ENCODE data around the gene TIPARP.

TIPARP gene, protein sequence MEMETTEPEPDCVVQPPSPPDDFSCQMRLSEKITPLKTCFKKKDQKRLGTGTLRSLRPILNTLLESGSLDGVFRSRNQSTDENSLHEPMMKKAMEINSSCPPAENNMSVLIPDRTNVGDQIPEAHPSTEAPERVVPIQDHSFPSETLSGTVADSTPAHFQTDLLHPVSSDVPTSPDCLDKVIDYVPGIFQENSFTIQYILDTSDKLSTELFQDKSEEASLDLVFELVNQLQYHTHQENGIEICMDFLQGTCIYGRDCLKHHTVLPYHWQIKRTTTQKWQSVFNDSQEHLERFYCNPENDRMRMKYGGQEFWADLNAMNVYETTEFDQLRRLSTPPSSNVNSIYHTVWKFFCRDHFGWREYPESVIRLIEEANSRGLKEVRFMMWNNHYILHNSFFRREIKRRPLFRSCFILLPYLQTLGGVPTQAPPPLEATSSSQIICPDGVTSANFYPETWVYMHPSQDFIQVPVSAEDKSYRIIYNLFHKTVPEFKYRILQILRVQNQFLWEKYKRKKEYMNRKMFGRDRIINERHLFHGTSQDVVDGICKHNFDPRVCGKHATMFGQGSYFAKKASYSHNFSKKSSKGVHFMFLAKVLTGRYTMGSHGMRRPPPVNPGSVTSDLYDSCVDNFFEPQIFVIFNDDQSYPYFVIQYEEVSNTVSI

DNA sequence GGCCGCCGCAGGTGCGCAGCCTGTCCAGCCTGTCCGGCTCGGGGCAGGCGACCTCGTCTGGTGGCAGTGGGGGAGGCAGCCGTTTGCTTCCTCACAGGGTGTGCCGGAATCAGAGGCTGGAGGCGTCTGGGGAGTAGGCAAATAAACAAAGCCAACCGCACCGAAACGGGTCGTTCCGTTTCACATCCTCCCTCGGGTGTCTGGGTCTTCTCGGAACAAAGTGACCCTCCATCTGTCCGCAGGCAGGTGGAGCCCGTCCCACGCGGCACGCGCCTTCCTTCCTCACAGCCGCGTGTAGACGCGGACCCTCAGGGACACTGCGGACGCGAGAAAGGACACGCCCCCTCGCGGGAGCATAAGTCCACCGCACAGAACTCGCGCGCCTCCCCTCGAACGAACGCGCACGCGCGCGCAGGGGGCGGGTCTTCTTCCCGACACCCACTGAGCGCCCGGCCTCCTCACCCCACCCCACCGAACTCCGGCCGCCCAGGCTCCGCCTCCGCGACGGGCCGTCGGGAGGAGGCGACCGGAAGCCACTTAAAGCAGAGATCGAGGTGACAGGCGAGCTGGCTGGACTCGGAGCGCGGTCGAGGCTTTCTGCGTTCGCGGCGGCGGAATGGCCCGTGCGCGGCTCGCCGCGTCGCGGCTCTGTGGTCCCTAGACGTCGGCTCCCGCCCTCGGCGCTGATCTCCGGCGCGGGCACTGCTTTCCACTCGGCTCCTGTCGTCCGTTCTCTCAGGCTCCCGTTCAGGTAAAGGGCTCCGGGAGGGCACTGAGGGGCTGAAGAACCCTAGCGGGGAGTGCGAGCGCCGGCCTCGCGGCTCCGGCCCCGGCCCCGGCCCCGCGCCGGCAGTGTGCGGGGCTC is at the start of gene TIPARP:
Gene TIPARP (plus strand): TSS at position 545 of the 865 bp plus-strand sequence. CDS start 3,108 bp downstream, outside the sequence.
- peak; percentile 97 to 99 for DNase-seq

DNA sequence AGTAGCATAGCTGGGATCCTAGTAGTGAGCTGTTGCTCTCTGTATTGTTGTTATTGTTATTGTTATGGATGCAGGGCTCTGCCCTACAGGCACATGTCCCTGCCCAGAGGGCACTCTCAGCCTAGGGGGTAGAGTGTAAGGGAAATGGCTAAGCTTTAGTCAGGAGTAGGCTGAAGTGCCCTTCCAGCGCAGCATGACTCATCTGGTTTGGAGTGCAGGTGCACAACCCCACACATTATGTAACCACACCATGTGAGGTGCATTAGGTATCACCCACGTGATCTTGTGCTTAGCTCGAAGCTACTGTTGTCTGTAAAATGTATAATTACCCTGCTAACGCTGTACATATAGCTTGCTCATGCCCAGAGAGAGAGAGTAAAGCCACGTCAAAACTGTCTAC is 48.3 kb upstream of the TIPARP start:
- peak in 1 of 2 experiments; percentile 40 for DNase-seq

DNA sequence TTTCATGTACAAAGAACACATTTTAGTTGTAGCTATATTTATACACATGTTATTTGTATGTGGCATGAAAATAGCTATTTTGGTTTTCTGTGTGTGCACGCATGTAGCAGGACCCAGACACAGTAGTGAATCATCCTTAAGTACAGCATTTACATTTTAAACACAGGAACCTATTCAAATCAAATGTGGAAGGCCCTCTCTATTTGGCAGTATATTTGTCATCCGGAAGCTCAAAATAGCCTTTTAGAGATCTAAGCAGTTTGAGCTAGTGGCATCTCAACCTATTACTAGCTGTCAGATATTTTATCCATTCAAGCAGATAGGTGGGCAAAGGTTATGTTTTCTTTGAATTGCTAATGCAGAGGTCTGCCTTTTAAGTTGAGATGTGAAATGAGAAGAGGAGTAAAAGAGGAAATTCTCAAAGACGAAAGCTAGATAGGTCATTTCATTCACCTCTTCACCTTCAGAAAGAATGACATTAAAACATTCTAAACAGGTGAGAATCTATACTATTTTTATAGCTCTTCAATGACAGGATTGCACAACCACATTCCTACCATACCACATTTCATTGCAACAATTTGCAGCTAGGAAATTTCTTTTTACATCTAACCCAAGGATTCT is 46.3 kb upstream of the TIPARP start:
- DNase-seq: no peak

DNA sequence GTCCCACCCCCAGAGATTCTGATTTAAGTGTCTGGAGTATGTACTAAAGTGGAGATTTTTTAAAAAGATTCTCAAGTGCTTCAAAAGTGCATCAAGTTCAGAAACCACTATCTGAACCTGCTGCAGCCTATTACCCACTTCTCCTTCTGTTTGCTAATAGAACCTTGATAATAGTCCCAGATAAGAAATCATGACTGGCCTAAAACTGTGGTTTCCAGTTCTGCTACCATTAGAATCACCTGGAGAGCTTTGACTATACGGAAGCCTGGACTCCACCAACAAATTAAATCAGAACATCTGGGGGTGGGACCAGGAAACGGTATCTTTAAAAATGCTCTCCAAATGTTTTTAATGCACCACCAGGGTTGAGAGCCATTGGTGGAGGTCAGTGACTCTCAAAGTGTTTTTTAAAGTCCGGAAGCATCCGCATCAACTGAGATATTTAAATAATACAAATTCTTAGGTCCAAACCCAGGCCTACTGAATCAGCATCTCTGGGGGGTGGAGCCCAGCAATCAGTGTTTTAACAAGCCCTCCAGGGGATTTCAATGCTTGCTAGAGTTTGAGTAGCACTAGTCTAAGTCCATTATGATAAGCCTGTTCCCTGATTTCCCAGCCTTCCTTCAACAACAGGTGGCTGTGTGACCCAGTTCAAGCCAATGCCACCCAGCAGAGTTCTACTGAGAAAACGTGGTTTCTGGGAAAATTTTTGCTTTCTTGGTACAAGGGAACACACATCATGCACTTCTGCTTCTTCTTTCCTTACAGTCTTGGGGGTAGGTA is 45.4 kb upstream of the TIPARP start:
- no peak for DNase-seq

GRCh38 chr3:156630081-156630772 is 44.2 kb upstream of the TIPARP start:
- DNase-seq: no peak

- no peak for DNase-seq
Measured at GRCh38 chr3:156630773-156631093, 43.7 kb upstream of the TIPARP start.

DNA sequence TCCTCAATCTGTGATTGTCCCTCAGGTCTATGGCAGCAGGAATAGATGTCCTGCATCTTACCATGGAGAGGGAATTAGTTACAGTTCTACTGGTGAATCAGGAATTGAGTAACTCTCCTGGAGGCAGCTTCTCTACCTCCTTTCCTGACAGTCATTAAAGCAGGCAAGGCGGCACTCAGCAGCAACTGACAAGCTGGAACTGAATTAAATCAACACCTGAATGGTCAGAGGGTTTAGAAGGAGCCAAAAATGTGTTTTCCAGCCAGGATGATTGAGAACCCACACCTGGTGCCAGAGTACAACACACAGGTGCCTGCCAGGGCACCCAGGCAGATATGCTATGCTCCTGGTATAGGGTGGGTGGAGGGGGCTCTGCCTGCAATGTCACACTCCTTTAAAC is 43.1 kb upstream of the TIPARP start:
- DNase-seq: no peak

DNA sequence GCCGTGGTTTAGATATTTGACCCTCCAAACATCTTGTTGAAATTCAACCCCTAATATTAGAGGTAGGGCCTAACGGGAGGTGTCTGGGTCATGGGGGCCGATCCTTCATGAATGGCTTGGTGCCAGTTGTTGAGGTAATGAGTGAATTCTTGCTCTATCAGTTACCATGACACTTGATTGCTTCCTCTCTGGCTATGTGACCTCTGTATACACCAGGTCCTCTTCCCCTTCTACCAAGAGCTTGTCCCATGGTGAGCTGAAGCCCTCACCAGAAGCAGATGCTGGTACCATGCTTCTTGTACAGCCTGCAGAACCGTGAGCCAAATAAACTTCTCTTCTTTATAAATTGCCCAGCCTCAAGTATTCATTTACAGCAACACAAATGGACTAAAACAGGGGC is 41.8 kb upstream of the TIPARP start:
- no peak for DNase-seq

- no peak for DNase-seq
Measured at GRCh38 chr3:156633335-156633734, 41.1 kb upstream of the TIPARP start.

DNA sequence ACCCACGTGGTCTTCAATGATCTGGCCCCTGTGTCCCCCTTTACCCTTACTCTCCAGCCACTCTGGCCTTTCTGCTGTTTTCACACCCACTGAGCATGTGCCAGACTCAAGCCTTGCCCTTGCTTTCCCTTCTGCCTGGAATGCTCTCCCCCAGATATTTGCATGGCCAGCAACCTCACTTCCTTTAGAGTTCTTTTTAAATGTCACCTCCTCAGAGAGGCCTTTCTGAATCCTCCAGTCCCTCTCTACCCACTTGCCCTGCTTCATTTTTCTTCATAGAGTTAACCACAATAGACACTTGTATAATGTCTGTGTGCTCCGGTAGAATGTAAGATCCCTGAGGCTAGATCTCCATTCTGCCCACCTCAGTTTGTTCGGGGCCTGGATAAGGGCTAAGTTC is 39.4 kb upstream of the TIPARP start:
- no peak for DNase-seq

GRCh38 chr3:156635973-156636372 is 38.4 kb upstream of the TIPARP start:
- DNase-seq: no peak

- no peak for DNase-seq
Measured at GRCh38 chr3:156637480-156638022, 36.8 kb upstream of the TIPARP start.

GRCh38 chr3:156638271-156638670 is 36.1 kb upstream of the TIPARP start:
- no peak for DNase-seq

GRCh38 chr3:156639414-156640023 is 34.9 kb upstream of the TIPARP start:
- DNase-seq: no peak

DNA sequence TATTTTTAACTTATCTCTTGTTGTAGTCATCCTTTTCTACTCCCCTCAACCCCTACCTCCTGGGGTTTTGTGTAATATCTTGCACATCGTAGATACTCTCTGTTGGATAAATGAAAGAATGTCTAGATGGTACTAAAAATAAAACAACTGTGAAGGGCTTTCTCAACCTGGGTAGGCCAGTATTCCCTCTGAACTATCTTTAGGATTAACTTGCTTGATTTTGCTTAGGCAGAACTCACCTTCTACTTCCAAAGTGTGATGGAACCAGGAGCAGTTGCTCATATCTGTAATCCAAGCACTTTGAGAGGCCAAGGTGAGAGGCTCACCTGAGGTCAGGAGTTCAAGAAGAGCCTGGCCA is 32.8 kb upstream of the TIPARP start:
- DNase-seq: no peak

DNA sequence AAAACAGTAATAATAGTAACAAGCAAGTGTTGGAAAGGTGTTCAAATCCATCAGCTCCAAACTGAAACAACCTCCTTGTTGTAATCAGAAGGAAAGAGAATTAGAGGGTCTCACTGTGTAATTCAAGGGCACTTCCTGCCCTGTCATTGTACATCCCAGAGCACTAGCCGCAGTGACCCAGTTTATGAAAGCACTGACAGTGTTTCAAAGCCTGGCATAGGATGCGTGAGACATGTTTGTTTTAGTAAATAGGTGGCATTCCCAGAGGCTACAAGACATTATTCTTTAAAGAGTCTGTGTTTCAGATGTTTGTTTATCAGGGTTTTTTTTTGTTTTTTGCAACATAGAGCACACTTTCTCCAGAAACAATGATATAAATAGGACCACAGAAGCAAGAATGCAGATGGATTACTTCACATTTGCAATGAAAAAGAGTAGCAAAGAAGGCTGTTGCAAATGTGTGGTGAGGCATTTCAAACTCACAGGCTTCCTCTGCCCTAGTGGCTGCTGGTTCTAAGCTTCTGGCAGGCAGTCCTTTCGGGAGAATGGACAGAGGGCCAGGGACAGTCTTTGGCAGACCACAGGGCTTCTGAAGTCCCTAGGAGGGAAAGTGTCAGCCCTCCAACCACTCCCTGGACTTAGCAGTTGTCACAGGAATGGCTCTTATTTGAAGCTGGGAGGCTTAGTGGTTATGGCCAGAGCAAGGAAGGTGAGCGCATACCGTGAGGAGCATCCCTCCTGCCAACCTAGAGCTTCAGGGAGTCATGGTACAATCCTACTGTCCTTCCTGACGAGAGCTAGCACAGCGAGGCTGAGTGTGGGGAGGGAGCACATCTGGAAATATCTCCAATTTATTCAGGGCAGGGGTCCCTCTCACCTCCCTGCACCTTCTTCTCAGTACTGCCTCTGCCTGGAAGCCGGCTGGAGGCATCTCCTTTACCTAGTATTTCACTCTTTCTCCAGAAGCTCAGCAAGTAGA is 31.4 kb upstream of the TIPARP start:
- no peak for DNase-seq

DNA sequence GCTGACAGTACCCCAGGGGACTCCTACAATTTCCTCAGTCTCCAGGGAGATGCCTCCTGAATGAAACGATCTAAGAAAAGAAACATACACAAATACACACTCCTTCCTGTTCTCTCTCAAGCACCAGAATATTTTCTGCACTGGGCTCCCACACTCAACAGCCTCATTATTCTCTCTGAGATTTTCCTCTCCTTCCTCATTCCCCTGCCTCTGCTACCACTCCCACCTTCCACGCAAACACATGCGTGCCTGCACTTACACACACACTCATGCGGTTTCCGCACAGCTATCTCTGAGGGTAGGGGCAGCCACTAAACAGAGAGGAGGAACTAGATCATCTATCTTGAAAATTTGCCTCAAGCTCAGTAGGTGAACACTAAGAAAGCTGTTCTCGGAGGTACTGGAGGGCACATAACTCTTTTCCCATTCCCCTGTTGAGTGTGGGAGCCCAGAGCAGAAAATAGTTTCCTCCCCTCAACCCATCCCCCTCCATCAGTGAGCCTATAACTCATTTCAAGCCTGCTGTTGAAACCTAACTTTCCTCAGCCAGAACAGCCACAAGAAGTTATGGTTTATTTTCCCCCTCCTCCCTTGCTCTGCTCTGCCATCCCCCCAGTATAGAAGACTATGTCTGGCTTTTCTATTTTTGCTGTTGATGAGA is 30.5 kb upstream of the TIPARP start:
- peak in 1 of 2 experiments; percentile 34 for DNase-seq

GRCh38 chr3:156644958-156645357 is 29.4 kb upstream of the TIPARP start:
- DNase-seq: no peak

DNA sequence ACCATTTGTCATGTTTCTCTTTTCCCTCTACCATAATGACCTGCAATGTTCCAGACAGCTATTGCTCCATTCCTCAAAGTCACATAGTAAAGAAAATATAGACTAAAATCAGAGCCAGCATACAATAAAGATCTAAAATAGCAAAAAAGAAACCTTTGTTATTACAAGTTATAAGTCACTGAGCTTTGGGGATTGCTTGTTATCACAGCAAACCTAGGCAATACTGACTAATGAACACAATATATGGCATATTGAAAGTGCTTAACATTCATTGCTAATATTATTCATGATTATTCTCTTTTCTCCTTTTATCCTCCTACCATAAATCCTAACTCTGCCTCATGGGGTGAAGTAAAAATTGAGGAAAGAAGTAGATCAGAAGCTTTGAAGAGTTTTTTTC is 27.4 kb upstream of the TIPARP start:
- no peak for DNase-seq

Measured in stimulated activated CD4-positive, alpha-beta T cell treated with anti-CD3 and anti-CD28 coated beads, Interleukin-4, amount 100 ng/mL, for 4 hours (primary cell).